ENCODE results near the gene PDGFD. TPM values are rescaled to one million over a fixed set of nuclear protein-coding genes. Genes with fewer than 3 reads are reported as not detected.
A peak's percentile ranks its signal among the peaks of the same experiment; 100 is the strongest.

PDGFD gene
- total RNA-seq, 2 experiments from 2014 or later: 0.20 TPM; not detected in 1

GRCh38 chr11:103907548-103908455, 256.1 kb downstream of the PDGFD start:
- Mint-ChIP-seq H3K36me3 (ENCODE audit: low read depth) (no peaks in the 10 kb centered on the region), H3K27ac (peak overlapping the region; percentile 15), H3K4me1 (ENCODE audit: low read depth) (no peaks in the 10 kb centered on the region), H3K27me3 (no peaks in the 10 kb centered on the region), H3K4me3 (no peak overlapping the region), H3K9me3 (peaks cover 9% of the 10 kb centered on the region)
- no peak for ATAC-seq
- intact Hi-C loops (cut with micrococcal nuclease): no loop called here
- POLR2A ChIA-PET: no interaction called here
- no peak for DNase-seq
- CTCF ChIA-PET: no interaction called here
- TF ChIP-seq, protein P1, sequence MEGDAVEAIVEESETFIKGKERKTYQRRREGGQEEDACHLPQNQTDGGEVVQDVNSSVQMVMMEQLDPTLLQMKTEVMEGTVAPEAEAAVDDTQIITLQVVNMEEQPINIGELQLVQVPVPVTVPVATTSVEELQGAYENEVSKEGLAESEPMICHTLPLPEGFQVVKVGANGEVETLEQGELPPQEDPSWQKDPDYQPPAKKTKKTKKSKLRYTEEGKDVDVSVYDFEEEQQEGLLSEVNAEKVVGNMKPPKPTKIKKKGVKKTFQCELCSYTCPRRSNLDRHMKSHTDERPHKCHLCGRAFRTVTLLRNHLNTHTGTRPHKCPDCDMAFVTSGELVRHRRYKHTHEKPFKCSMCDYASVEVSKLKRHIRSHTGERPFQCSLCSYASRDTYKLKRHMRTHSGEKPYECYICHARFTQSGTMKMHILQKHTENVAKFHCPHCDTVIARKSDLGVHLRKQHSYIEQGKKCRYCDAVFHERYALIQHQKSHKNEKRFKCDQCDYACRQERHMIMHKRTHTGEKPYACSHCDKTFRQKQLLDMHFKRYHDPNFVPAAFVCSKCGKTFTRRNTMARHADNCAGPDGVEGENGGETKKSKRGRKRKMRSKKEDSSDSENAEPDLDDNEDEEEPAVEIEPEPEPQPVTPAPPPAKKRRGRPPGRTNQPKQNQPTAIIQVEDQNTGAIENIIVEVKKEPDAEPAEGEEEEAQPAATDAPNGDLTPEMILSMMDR (IDR thresholded peaks at IDR 0.05): no peak

DNA sequence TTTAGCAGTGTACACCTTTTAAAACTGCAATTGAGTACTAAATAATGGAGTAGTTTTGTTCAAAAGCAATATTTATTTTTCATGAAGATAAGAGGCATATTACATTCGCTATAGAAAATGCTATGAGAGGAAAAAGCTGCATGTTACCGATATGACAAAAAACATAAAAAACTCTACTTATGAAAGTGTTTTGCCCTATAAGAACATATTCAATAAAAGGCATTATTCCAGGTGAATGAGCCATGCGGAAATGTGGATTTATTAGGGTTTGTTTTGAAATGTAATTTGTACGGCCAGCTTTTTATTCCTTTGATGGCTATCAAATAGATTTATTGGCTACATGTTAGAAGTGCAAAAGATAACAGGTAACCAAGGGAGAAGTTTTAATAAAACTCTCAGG, 256.8 kb downstream of the PDGFD start:
- Mint-ChIP-seq H3K4me1 (ENCODE audit: low read depth) (no peaks in the 10 kb centered on the region), H3K4me3 (no peak overlapping the region), H3K36me3 (ENCODE audit: low read depth) (no peaks in the 10 kb centered on the region), H3K27ac (no peak overlapping the region), H3K9me3 (peaks cover 5% of the 10 kb centered on the region), H3K27me3 (no peaks in the 10 kb centered on the region)
- POLR2A ChIA-PET: no interaction called here
- intact Hi-C loops (cut with micrococcal nuclease): no loop called here
- TF ChIP-seq, protein P1 (IDR thresholded peaks at IDR 0.05): no peak
- DNase-seq: no peak
- CTCF ChIA-PET: no interaction called here
- ATAC-seq: no peak

- H3K36me3 Mint-ChIP-seq (ENCODE audit: low read depth): no peaks in the 10 kb centered on the region
- TF ChIP-seq, protein P1 (IDR thresholded peaks at IDR 0.05): no peak
- H3K4me1 Mint-ChIP-seq (ENCODE audit: low read depth): no peaks in the 10 kb centered on the region
- intact Hi-C loops (cut with micrococcal nuclease): no loop called here
- no peak overlapping the region for H3K27ac Mint-ChIP-seq
- DNase-seq: no peak
- CTCF ChIA-PET: no interaction called here
- POLR2A ChIA-PET: no interaction called here
- ATAC-seq: no peak
- H3K4me3 Mint-ChIP-seq: no peak overlapping the region
- no peaks in the 10 kb centered on the region for H3K9me3 Mint-ChIP-seq
- H3K27me3 Mint-ChIP-seq: no peaks in the 10 kb centered on the region
These were observed 257.6 kb downstream of the PDGFD start for GRCh38 chr11:103906291-103906867.

DNA sequence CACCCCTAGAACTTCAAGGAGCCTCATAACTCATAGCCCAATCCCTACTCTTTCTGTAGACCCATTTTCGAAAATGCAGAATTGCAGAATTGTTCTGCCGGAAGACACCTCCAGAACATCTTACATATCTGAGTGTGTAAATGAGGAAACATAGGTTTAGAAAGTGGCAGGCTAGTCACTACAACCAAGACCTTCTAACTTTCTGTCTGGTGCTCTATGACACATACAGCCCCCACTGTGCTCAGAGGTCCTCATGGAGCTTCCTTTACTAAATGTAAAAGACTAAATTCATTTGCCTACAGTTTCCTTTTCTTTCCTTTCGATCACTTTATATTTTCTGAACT, 259.7 kb downstream of the PDGFD start:
- no peaks in the 10 kb centered on the region for H3K27me3 Mint-ChIP-seq
- ChIA-PET POLR2A (no interaction called here), CTCF (no interaction called here)
- intact Hi-C loops (cut with micrococcal nuclease): no loop called here
- ATAC-seq (no peak), DNase-seq (no peak)
- TF ChIP-seq, protein P1 (IDR thresholded peaks at IDR 0.05): no peak
- no peaks in the 10 kb centered on the region for H3K9me3 Mint-ChIP-seq
- H3K4me1 Mint-ChIP-seq (ENCODE audit: low read depth): no peaks in the 10 kb centered on the region
- no peak overlapping the region for H3K4me3 Mint-ChIP-seq
- H3K27ac Mint-ChIP-seq: no peak overlapping the region
- no peaks in the 10 kb centered on the region for H3K36me3 Mint-ChIP-seq (ENCODE audit: low read depth)

- no peaks in the 10 kb centered on the region for H3K36me3 Mint-ChIP-seq (ENCODE audit: low read depth)
- intact Hi-C loops (cut with micrococcal nuclease): no loop called here
- ChIA-PET CTCF (no interaction called here), POLR2A (no interaction called here)
- no peak overlapping the region for H3K4me3 Mint-ChIP-seq
- no peaks in the 10 kb centered on the region for H3K4me1 Mint-ChIP-seq (ENCODE audit: low read depth)
- TF ChIP-seq, protein P1 (IDR thresholded peaks at IDR 0.05): no peak
- DNase-seq (no peak), ATAC-seq (no peak)
- no peaks in the 10 kb centered on the region for H3K9me3 Mint-ChIP-seq
- no peaks in the 10 kb centered on the region for H3K27me3 Mint-ChIP-seq
- H3K27ac Mint-ChIP-seq: no peak overlapping the region
These were observed 260.2 kb downstream of the PDGFD start for GRCh38 chr11:103903621-103904323.
